Measurements from ENCODE around the gene ZFAND5. TPM values are rescaled to one million over a fixed set of nuclear protein-coding genes. Genes with fewer than 3 reads are reported as not detected.

Gene ZFAND5, protein sequence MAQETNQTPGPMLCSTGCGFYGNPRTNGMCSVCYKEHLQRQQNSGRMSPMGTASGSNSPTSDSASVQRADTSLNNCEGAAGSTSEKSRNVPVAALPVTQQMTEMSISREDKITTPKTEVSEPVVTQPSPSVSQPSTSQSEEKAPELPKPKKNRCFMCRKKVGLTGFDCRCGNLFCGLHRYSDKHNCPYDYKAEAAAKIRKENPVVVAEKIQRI
- total RNA-seq, result 64.8 and 76.1 TPM in 2 replicates

GRCh38 chr9:72364679-72365524, at the start of gene ZFAND5:
Gene ZFAND5, minus strand, starts transcription at chr9:72365208. Its CDS starts 4,430 bp downstream, at chr9:72360778.

Other genes starting within 250 kb of the ZFAND5 start
- 1.5 and 2.2 TPM in 2 replicates for gene GDA, start 215.8 kb downstream of the ZFAND5 start, total RNA-seq
- not detected in 2 replicates for gene TMC1, start 156.4 kb upstream of the ZFAND5 start, total RNA-seq

Data from tracheal epithelial cell (primary cell).